Caco-2 (cell line): ENCODE data around the gene CCDC34. TPM values are rescaled to one million over a fixed set of nuclear protein-coding genes. Genes with fewer than 3 reads are reported as not detected.
A peak's percentile ranks its signal among the peaks of the same experiment; 100 is the strongest.

Source experiments
- BruUV-seq: library from RNA; stranded (reverse); fragments of 400-500 nt; replicated peaks from 2 replicates; lab custom pipeline; 2021; lab: Mats Ljungman, UMichigan
- CTCF ChIA-PET: fragments of 300-600 bp; sonication (Branson Sonifier 250); formaldehyde crosslinking; loops from one replicate; lab custom pipeline; 2022; ENCODE audit warnings: antibody characterized with exemption; lab: Charles Lee
- POLR2A ChIA-PET: fragments of 300-600 bp; sonication (Branson Sonifier 250); formaldehyde crosslinking; loops from one replicate; lab custom pipeline; 2022; ENCODE audit warnings: antibody characterized with exemption; lab: Charles Lee
- DNase-seq, 2 experiments: peaks; one replicate each; pipeline versions ENCODE4 v3.0.0 to v3.0.0-alpha.2; 2020 to 2022
- H3K27me3 ChIP-seq: replicated peaks from 2 replicates; pipeline ENCODE4 v1.6.0; 2011; ENCODE audit warnings: low read length; ENCODE audit not compliant: control insufficient read depth, insufficient read depth
- H3K36me3 ChIP-seq: 2 replicates; pipeline ENCODE4 v1.5.1; 2011; ENCODE audit warnings: low read length; ENCODE audit not compliant: control insufficient read depth, insufficient read depth
- H3K4me1 ChIP-seq: fragments of 250-450 bp; sonication (Bioruptor Pico); 2 replicates; pipeline ENCODE4 v1.5.1; 2020; ENCODE audit warnings: mild to moderate bottlenecking
- H3K4me3 ChIP-seq: 2 replicates; pipeline ENCODE4 v1.5.1; 2011; ENCODE audit warnings: low read depth, mild to moderate bottlenecking, control low read depth, low read length
- H3K9me3 ChIP-seq: fragments of 250-450 bp; sonication (Bioruptor Pico); 2 replicates; pipeline ENCODE4 v1.5.1; 2020; ENCODE audit warnings: mild to moderate bottlenecking, moderate library complexity
- H3K27ac Mint-ChIP-seq: one replicate; pipeline ENCODE4 v1.8.0; 2022; ENCODE audit warnings: mixed read lengths; ENCODE audit not compliant: unreplicated experiment
- H3K27me3 Mint-ChIP-seq: one replicate; pipeline ENCODE4 v1.8.0; 2022; ENCODE audit warnings: mixed read lengths; ENCODE audit not compliant: insufficient read depth, unreplicated experiment
- H3K36me3 Mint-ChIP-seq: one replicate; pipeline ENCODE4 v1.8.0; 2022; ENCODE audit warnings: mild to moderate bottlenecking, mixed read lengths; ENCODE audit not compliant: insufficient read depth, unreplicated experiment
- H3K4me1 Mint-ChIP-seq: one replicate; pipeline ENCODE4 v1.8.0; 2022; ENCODE audit warnings: low read depth, mixed read lengths; ENCODE audit not compliant: unreplicated experiment
- H3K4me3 Mint-ChIP-seq: one replicate; pipeline ENCODE4 v1.8.0; 2022; ENCODE audit warnings: mild to moderate bottlenecking, moderate library complexity, mixed read lengths; ENCODE audit not compliant: unreplicated experiment
- H3K9me3 Mint-ChIP-seq: one replicate; pipeline ENCODE4 v1.8.0; 2022; ENCODE audit warnings: mixed read lengths; ENCODE audit not compliant: unreplicated experiment
- CTCF ChIP-seq, 2 experiments: fragments of 200-600 bp in 1 of 2; IDR thresholded peaks; 1 replicate in 1 of 2; 2 replicates in 1 of 2; pipeline versions ENCODE4 v1.5.1 to v1.8.0; 2011 to 2022; ENCODE audit warnings: antibody characterized with exemption in 1 of 2, control low read depth in 1 of 2, inconsistent platforms in 1 of 2, low read depth in 1 of 2, low read length in 1 of 2, mild to moderate bottlenecking in 1 of 2, moderate library complexity in 1 of 2; ENCODE audit not compliant: insufficient read depth in 1 of 2, severe bottlenecking in 1 of 2, unreplicated experiment in 1 of 2
- intact Hi-C: fragments of 100-400 bp; cut with micrococcal nuclease; formaldehyde crosslinking; loops from one replicate; pipeline ENCODE4 v1.10.0; 2022; ENCODE audit not compliant: unreplicated experiment
- total RNA-seq: library from RNA; stranded (reverse); gene quantifications from 2 replicates; pipeline ENCODE4 v1.2.3, GENCODE V29; 2022

Gene CCDC34
- total RNA-seq, 1 experiment from 2014 or later: 25.7 TPM

GRCh38 chr11:27391331-27392015 is 28.5 kb upstream of the CCDC34 start:
- intact Hi-C loops: loop anchor here (1.0 to 2.0 kb wide), 3 partner anchors 53 to 81 kb away; partner anchors contain the start of gene LGR4
- H3K4me3 Mint-ChIP-seq: no peak overlapping the region
- peak overlapping the region; percentile 42 for H3K27ac Mint-ChIP-seq

GRCh38 chr11:27390318-27391295 is 27.6 kb upstream of the CCDC34 start:
- TF ChIP-seq CTCF (IDR thresholded peaks at IDR 0.05; ENCODE audit: insufficient read depth in 1 of 2, low read depth in 1 of 2, low read length in 1 of 2, severe bottlenecking in 1 of 2, unreplicated experiment in 1 of 2): no peak
- H3K27me3 Mint-ChIP-seq: no peaks in the 10 kb centered on the region
- DNase-seq: no peak
- Histone ChIP-seq H3K9me3 (no peaks in the 10 kb centered on the region), H3K36me3 (no peaks in the 10 kb centered on the region), H3K4me3 (no peak overlapping the region), H3K4me1 (peaks cover 81% of the 10 kb centered on the region), H3K27me3 (no peaks in the 10 kb centered on the region)
- H3K4me1 Mint-ChIP-seq: peaks cover 52% of the 10 kb centered on the region
- H3K27ac Mint-ChIP-seq: peak overlapping the region; percentile 42
- POLR2A ChIA-PET: no interaction called here
- peaks cover 6% of the 10 kb centered on the region for H3K36me3 Mint-ChIP-seq
- CTCF ChIA-PET: interaction anchor here (0.7 kb wide), 1 partner anchor 127 kb away, joined by 6 read pairs; no protein-coding TSS in a partner anchor
- H3K4me3 Mint-ChIP-seq: no peak overlapping the region
- no TSS peak for BruUV-seq
- intact Hi-C loops: no loop called here
- no peaks in the 10 kb centered on the region for H3K9me3 Mint-ChIP-seq

More at GRCh38 chr11:27391331-27392015, 28.5 kb upstream of the CCDC34 start:
- no peak overlapping the region for H3K4me3 ChIP-seq
- peaks cover 57% of the 10 kb centered on the region for H3K4me1 Mint-ChIP-seq
- H3K27me3 Mint-ChIP-seq: no peaks in the 10 kb centered on the region
- H3K27me3 ChIP-seq: no peaks in the 10 kb centered on the region
- ChIA-PET POLR2A (interaction anchor here (1.4 kb wide), 1 partner anchor 81 kb away, joined by 5 read pairs; the partner anchor contains the start of gene LGR4), CTCF (interaction anchor here (0.7 kb wide), 1 partner anchor 128 kb away, joined by 6 read pairs; no protein-coding TSS in a partner anchor)
- no peaks in the 10 kb centered on the region for H3K9me3 Mint-ChIP-seq
- no peak for TF ChIP-seq CTCF (IDR thresholded peaks at IDR 0.05; ENCODE audit: insufficient read depth in 1 of 2, low read depth in 1 of 2, low read length in 1 of 2, severe bottlenecking in 1 of 2, unreplicated experiment in 1 of 2)
- BruUV-seq: no TSS peak
- no peaks in the 10 kb centered on the region for H3K9me3 ChIP-seq
- peaks cover 87% of the 10 kb centered on the region for H3K4me1 ChIP-seq
- H3K36me3 Mint-ChIP-seq: peaks cover 6% of the 10 kb centered on the region
- no peak for DNase-seq
- no peaks in the 10 kb centered on the region for H3K36me3 ChIP-seq

GRCh38 chr11:27388869-27389268 is 25.9 kb upstream of the CCDC34 start:
- DNase-seq: no peak
- no peaks in the 10 kb centered on the region for H3K9me3 Mint-ChIP-seq
- H3K4me3 Mint-ChIP-seq: no peak overlapping the region
- Histone ChIP-seq H3K36me3 (no peaks in the 10 kb centered on the region), H3K9me3 (no peaks in the 10 kb centered on the region), H3K27me3 (no peaks in the 10 kb centered on the region), H3K4me1 (peaks cover 65% of the 10 kb centered on the region), H3K4me3 (no peak overlapping the region)
- BruUV-seq: no TSS peak
- no peak for TF ChIP-seq CTCF (IDR thresholded peaks at IDR 0.05; ENCODE audit: insufficient read depth in 1 of 2, low read depth in 1 of 2, low read length in 1 of 2, severe bottlenecking in 1 of 2, unreplicated experiment in 1 of 2)
- H3K4me1 Mint-ChIP-seq: peaks cover 35% of the 10 kb centered on the region
- peaks cover 11% of the 10 kb centered on the region for H3K36me3 Mint-ChIP-seq
- peak overlapping the region; percentile 46 for H3K27ac Mint-ChIP-seq
- intact Hi-C loops: no loop called here
- no peaks in the 10 kb centered on the region for H3K27me3 Mint-ChIP-seq
- ChIA-PET CTCF (no interaction called here), POLR2A (no interaction called here)
